Heart left ventricle (tissue), 13 donors: ENCODE results near the gene CEP85.

Source experiments
- POLR2A ChIP-seq, 2 donors: fragments of 450-650 bp; IDR thresholded peaks; one replicate each; pipeline ENCODE4 v1.6.1; 2017; ENCODE audit warnings: antibody characterized with exemption in 2 of 2, mild to moderate bottlenecking in 2 of 2, moderate library complexity in 2 of 2
- TF ChIP-seq, protein P1 (sequence below), 12 donors: fragments of 200-600 bp; sonication (generic) in 4 of 12; IDR thresholded peaks; one replicate each; pipeline versions ENCODE4 v1.5.0 to v1.8.0; 2018 to 2022; ENCODE audit warnings: antibody characterized with exemption in 12 of 12, mild to moderate bottlenecking in 5 of 12
- donor health status: ischemic (EF 13 %, LVEDD 7.1; RV severe dilation, severe dysfunction).
- donor health status: DM: no; HTN: yes; CAD: no.
- donor health status: DM: no; HTN: no; CAD: no.
- donor health status: ischemic (EF 25% LVEDD 6.9; RV normal size, moderate dysfunction).
- donor health status: ischemic (EF 25% LVEDD 5.7; RV mildly dilated, moderate dysfunction).
- donor health status: ischemic (EF 35%, LVEDD 5.7; RV mildly dilated, moderate dysfunction).
- donor health status: nonischemic (EF 11% LVEDD 7.7; RV severe dilation, severe dysfunction).
- donor health status: DM: yes; HTN: yes; CAD: no.
- donor health status: PGD.
- donor health status: ischemic (EF 29% LVEDD 5.4; RV normal size, mild dysfunction).
- donor health status: nonischemic (EF 23%, LVEDD 6.1; RV moderate dilation, normal function).

DNA sequence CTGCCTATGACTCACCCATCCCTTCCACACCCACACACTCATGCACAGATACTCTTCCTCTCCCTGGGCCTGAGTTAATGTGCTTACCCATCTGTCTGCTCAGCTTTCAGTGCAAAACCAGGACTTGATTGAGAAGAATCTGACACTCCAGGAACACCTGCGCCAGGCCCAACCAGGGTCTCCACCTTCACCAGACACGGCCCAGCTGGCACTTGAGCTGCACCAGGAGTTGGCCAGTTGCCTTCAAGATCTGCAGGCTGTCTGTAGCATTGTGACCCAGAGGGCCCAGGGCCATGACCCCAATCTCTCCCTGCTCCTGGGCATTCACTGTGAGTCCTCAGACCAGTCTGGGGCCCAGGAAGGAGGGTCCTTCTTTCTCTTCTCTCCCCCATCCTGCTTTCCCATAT, 42.4 kb downstream of the CEP85 start:
- TF ChIP-seq POLR2A (IDR thresholded peaks at IDR 0.05) = no peak
- TF ChIP-seq, protein P1, sequence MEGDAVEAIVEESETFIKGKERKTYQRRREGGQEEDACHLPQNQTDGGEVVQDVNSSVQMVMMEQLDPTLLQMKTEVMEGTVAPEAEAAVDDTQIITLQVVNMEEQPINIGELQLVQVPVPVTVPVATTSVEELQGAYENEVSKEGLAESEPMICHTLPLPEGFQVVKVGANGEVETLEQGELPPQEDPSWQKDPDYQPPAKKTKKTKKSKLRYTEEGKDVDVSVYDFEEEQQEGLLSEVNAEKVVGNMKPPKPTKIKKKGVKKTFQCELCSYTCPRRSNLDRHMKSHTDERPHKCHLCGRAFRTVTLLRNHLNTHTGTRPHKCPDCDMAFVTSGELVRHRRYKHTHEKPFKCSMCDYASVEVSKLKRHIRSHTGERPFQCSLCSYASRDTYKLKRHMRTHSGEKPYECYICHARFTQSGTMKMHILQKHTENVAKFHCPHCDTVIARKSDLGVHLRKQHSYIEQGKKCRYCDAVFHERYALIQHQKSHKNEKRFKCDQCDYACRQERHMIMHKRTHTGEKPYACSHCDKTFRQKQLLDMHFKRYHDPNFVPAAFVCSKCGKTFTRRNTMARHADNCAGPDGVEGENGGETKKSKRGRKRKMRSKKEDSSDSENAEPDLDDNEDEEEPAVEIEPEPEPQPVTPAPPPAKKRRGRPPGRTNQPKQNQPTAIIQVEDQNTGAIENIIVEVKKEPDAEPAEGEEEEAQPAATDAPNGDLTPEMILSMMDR (IDR thresholded peaks at IDR 0.05) = no peak
